HepG2 (cell line): ENCODE results near the gene GPS2. TPM values are rescaled to one million over a fixed set of nuclear protein-coding genes. Genes with fewer than 3 reads are reported as not detected.

Source experiments
- ATF2 ChIP-seq: sonication (generic); formaldehyde crosslinking; IDR thresholded peaks from 2 replicates; pipeline ENCODE4 v1.4.0; 2020; ENCODE audit warnings: missing genetic modification reagents
- GABPB1 ChIP-seq: IDR thresholded peaks from 2 replicates; pipeline ENCODE4 v1.6.1; 2016; ENCODE audit warnings: mild to moderate bottlenecking, missing genetic modification reagents, moderate library complexity, missing compliant biosample characterization
- MAF1 ChIP-seq: sonication (generic); formaldehyde crosslinking; IDR thresholded peaks from 2 replicates; pipeline ENCODE4 v1.5.0; 2020; ENCODE audit warnings: missing genetic modification reagents, borderline replicate concordance
- MED13 ChIP-seq: sonication (generic); formaldehyde crosslinking; IDR thresholded peaks from 2 replicates; pipeline ENCODE4 v1.5.0; 2020; ENCODE audit warnings: missing genetic modification reagents
- MXD4 ChIP-seq: IDR thresholded peaks from 2 replicates; pipeline ENCODE4 v1.6.1; 2016; ENCODE audit warnings: mild to moderate bottlenecking, missing biosample characterization, missing genetic modification reagents
- ZFP82 ChIP-seq: sonication (generic); formaldehyde crosslinking; IDR thresholded peaks from 2 replicates; pipeline ENCODE4 v1.5.1; 2020; ENCODE audit warnings: mild to moderate bottlenecking, missing genetic modification reagents, borderline replicate concordance
- ZMAT3 ChIP-seq: sonication (generic); formaldehyde crosslinking; conservative IDR thresholded peaks from 2 replicates; pipeline ENCODE4 v1.7.0; 2021; ENCODE audit warnings: missing genetic modification reagents
- ZNF281 ChIP-seq: sonication (generic); formaldehyde crosslinking; IDR thresholded peaks from 2 replicates; pipeline ENCODE4 v1.4.0; 2020; ENCODE audit warnings: missing genetic modification reagents, borderline replicate concordance
- ZNF564 ChIP-seq: sonication (generic); formaldehyde crosslinking; IDR thresholded peaks from 2 replicates; pipeline ENCODE4 v1.8.1; 2023; ENCODE audit warnings: mild to moderate bottlenecking, missing genetic modification reagents
- polyA plus RNA-seq, 8 experiments: library from polyadenylated mRNA; depleted of rRNA in 3 of 8; stranded (reverse) in 7 of 8; unstranded in 1 of 8; fragments of >200 nt; fragmentation: Illumina TruSeq in 4 of 8; extraction: Trizol in 4 of 8; gene quantifications; 2 replicates each; pipeline versions ENCODE4 v1.2.1 to v1.2.3, GENCODE V29; 2011 to 2016; ENCODE audit warnings: low read depth in 4 of 8, missing spikeins in 1 of 8, mixed read lengths in 1 of 8; ENCODE audit not compliant: insufficient read depth in 1 of 8
- total RNA-seq, 5 experiments: library from RNA; depleted of rRNA; stranded (reverse); fragments of >200 nt; fragmentation: Illumina TruSeq; extraction: Trizol; gene quantifications; 2 replicates each; pipeline ENCODE4 v1.2.3, GENCODE V29; 2016; ENCODE audit warnings: low read depth in 1 of 5
- TF ChIP-seq, protein P1 (sequence below): sonication (generic); formaldehyde crosslinking; conservative IDR thresholded peaks from 2 replicates; pipeline ENCODE4 v1.4.0; 2020; ENCODE audit warnings: mild to moderate bottlenecking, missing genetic modification reagents, moderate library complexity
- TF ChIP-seq, protein P2 (sequence below): sonication (generic); formaldehyde crosslinking; IDR thresholded peaks from 2 replicates; pipeline ENCODE4 v1.4.0; 2020; ENCODE audit warnings: missing genetic modification reagents
- TF ChIP-seq, protein P3 (sequence below): sonication (generic); formaldehyde crosslinking; IDR thresholded peaks from 2 replicates; pipeline ENCODE4 v1.4.0; 2020; ENCODE audit warnings: mild to moderate bottlenecking, missing genetic modification reagents

The GPS2 gene
- total and polyA plus RNA-seq, 2 of the 13 experiments (the other 11 are each of a cell fraction or from before 2014, with no cell fraction given) = 58.0 to 59.4 TPM

GRCh38 chr17:7281953-7282751, 33.0 kb downstream of the GPS2 start (continued):
- TF ChIP-seq, protein P1, sequence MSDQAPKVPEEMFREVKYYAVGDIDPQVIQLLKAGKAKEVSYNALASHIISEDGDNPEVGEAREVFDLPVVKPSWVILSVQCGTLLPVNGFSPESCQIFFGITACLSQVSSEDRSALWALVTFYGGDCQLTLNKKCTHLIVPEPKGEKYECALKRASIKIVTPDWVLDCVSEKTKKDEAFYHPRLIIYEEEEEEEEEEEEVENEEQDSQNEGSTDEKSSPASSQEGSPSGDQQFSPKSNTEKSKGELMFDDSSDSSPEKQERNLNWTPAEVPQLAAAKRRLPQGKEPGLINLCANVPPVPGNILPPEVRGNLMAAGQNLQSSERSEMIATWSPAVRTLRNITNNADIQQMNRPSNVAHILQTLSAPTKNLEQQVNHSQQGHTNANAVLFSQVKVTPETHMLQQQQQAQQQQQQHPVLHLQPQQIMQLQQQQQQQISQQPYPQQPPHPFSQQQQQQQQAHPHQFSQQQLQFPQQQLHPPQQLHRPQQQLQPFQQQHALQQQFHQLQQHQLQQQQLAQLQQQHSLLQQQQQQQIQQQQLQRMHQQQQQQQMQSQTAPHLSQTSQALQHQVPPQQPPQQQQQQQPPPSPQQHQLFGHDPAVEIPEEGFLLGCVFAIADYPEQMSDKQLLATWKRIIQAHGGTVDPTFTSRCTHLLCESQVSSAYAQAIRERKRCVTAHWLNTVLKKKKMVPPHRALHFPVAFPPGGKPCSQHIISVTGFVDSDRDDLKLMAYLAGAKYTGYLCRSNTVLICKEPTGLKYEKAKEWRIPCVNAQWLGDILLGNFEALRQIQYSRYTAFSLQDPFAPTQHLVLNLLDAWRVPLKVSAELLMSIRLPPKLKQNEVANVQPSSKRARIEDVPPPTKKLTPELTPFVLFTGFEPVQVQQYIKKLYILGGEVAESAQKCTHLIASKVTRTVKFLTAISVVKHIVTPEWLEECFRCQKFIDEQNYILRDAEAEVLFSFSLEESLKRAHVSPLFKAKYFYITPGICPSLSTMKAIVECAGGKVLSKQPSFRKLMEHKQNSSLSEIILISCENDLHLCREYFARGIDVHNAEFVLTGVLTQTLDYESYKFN (CRISPR knock-in tag) = peak; percentile 20; the same call in 1 of the 2 replicates
- TF ChIP-seq ZMAT3 (CRISPR knock-in tag) (0 out of 2 replicates have a peak, but pooled peaks have one; percentile 37), GABPB1 (peak; percentile 64), ATF2 (CRISPR knock-in tag) (no peak), ZNF564 (CRISPR knock-in tag) (no peak), ZFP82 (0 out of 2 replicates have a peak, but pooled peaks have one; percentile 46), MAF1 (CRISPR knock-in tag) (0 out of 2 replicates have a peak, but pooled peaks have one; percentile 38), MXD4 (no peak), MED13 (CRISPR knock-in tag) (0 out of 2 replicates have a peak, but pooled peaks have one; percentile 26), ZNF281 (CRISPR knock-in tag) (peak; percentile 88)
- TF ChIP-seq, protein P2, sequence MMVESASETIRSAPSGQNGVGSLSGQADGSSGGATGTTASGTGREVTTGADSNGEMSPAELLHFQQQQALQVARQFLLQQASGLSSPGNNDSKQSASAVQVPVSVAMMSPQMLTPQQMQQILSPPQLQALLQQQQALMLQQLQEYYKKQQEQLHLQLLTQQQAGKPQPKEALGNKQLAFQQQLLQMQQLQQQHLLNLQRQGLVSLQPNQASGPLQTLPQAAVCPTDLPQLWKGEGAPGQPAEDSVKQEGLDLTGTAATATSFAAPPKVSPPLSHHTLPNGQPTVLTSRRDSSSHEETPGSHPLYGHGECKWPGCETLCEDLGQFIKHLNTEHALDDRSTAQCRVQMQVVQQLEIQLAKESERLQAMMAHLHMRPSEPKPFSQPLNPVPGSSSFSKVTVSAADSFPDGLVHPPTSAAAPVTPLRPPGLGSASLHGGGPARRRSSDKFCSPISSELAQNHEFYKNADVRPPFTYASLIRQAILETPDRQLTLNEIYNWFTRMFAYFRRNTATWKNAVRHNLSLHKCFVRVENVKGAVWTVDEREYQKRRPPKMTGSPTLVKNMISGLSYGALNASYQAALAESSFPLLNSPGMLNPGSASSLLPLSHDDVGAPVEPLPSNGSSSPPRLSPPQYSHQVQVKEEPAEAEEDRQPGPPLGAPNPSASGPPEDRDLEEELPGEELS (CRISPR knock-in tag) = 0 out of 2 replicates have a peak, but pooled peaks have one; percentile 27
- TF ChIP-seq, protein P3, sequence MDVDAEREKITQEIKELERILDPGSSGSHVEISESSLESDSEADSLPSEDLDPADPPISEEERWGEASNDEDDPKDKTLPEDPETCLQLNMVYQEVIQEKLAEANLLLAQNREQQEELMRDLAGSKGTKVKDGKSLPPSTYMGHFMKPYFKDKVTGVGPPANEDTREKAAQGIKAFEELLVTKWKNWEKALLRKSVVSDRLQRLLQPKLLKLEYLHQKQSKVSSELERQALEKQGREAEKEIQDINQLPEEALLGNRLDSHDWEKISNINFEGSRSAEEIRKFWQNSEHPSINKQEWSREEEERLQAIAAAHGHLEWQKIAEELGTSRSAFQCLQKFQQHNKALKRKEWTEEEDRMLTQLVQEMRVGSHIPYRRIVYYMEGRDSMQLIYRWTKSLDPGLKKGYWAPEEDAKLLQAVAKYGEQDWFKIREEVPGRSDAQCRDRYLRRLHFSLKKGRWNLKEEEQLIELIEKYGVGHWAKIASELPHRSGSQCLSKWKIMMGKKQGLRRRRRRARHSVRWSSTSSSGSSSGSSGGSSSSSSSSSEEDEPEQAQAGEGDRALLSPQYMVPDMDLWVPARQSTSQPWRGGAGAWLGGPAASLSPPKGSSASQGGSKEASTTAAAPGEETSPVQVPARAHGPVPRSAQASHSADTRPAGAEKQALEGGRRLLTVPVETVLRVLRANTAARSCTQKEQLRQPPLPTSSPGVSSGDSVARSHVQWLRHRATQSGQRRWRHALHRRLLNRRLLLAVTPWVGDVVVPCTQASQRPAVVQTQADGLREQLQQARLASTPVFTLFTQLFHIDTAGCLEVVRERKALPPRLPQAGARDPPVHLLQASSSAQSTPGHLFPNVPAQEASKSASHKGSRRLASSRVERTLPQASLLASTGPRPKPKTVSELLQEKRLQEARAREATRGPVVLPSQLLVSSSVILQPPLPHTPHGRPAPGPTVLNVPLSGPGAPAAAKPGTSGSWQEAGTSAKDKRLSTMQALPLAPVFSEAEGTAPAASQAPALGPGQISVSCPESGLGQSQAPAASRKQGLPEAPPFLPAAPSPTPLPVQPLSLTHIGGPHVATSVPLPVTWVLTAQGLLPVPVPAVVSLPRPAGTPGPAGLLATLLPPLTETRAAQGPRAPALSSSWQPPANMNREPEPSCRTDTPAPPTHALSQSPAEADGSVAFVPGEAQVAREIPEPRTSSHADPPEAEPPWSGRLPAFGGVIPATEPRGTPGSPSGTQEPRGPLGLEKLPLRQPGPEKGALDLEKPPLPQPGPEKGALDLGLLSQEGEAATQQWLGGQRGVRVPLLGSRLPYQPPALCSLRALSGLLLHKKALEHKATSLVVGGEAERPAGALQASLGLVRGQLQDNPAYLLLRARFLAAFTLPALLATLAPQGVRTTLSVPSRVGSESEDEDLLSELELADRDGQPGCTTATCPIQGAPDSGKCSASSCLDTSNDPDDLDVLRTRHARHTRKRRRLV (CRISPR knock-in tag) = peak; percentile 78
